Keratinocyte (primary cell): ENCODE results near the gene SMOC1.

Experiments used
- CTCF ChIP-seq, 3 experiments: IDR thresholded peaks in 1 of 3; conservative IDR thresholded peaks in 1 of 3; optimal IDR thresholded peaks in 1 of 3; 2 replicates in 2 of 3; 3 replicates in 1 of 3; pipeline versions ENCODE3 to v1.5.1; 2011; ENCODE audit warnings: low read length in 3 of 3, mild to moderate bottlenecking in 3 of 3, moderate library complexity in 2 of 3, control low read depth in 1 of 3, inconsistent platforms in 1 of 3; ENCODE audit not compliant: insufficient read depth in 2 of 3; ENCODE audit errors: extremely low read depth in 1 of 3
- EZH2 ChIP-seq: IDR thresholded peaks from one replicate; pipeline ENCODE4 v1.6.1; 2012; ENCODE audit warnings: inconsistent platforms, mild to moderate bottlenecking, low read length, moderate library complexity

- TF ChIP-seq EZH2 = no peak
- no peak for TF ChIP-seq CTCF (optimal IDR thresholded peaks at IDR 0.05 in 1 of 3, IDR thresholded peaks at IDR 0.05 in 1 of 3, conservative IDR thresholded peaks at IDR 0.05 in 1 of 3; ENCODE audit: extremely low read depth in 1 of 3, insufficient read depth in 2 of 3, low read length in 3 of 3)
These were observed 166.1 kb downstream of the SMOC1 start for GRCh38 chr14:70045310-70045709.
